ENCODE measurements around the gene RNF31.

- TF ChIP-seq CTCF (conservative IDR thresholded peaks at IDR 0.05 in 1 of 2, IDR thresholded peaks at IDR 0.05 in 1 of 2; ENCODE audit: extremely low read depth in 1 of 2, insufficient read depth in 1 of 2, low read depth in 1 of 2, low read length in 2 of 2) (no peak), EZH2 (IDR thresholded peaks at IDR 0.05; ENCODE audit: borderline replicate concordance, low read length) (no peak)
Measured at GRCh38 chr14:24145219-24145618, 2.1 kb upstream of the RNF31 start.
